SH-SY5Y (cell line): Measurements from ENCODE around the gene COL26A1.

Experiments
- GATA2 ChIP-seq: IDR thresholded peaks from 2 replicates; pipeline ENCODE4 v1.6.1; 2011; ENCODE audit warnings: mild to moderate bottlenecking, low read depth, low read length
- GATA3 ChIP-seq: IDR thresholded peaks from 2 replicates; pipeline ENCODE4 v1.6.1; 2011; ENCODE audit warnings: low read depth, mild to moderate bottlenecking, low read length, moderate library complexity

- no peak for TF ChIP-seq GATA2
- TF ChIP-seq GATA3, result no peak
Observed at GRCh38 chr7:101319401-101319800, 43.3 kb upstream of the COL26A1 start.
